HG02970 (cell line): ENCODE measurements around the gene UCK1.
"Not testable (repeated sequence)": the region's sequence is repeated elsewhere in the genome, so short reads cannot be mapped to it uniquely, and the experiment has no call there.

Source experiments
- ATAC-seq: cut with Tn5 transposase; IDR thresholded peaks from one replicate; pipeline ENCODE4 v1.9.1; 2021; ENCODE audit warnings: mild to moderate bottlenecking, moderate library complexity, moderate number of reproducible peaks; ENCODE audit not compliant: unreplicated experiment, low FRiP score

The UCK1 gene

GRCh38 chr9:131524665-131525315 is 6.3 kb downstream of the UCK1 start:
- ATAC-seq: no peak

GRCh38 chr9:131523451-131524435 is 7.3 kb downstream of the UCK1 start:
- ATAC-seq: no peak

GRCh38 chr9:131523086-131523388 is 8.0 kb downstream of the UCK1 start:
- ATAC-seq: no peak

- ATAC-seq: no peak
Observed at GRCh38 chr9:131522257-131523085, 8.6 kb downstream of the UCK1 start.

GRCh38 chr9:131521822-131522221 is 9.2 kb downstream of the UCK1 start:
- no peak for ATAC-seq

GRCh38 chr9:131521203-131521602 is 9.9 kb downstream of the UCK1 start:
- ATAC-seq: no peak

- no peak for ATAC-seq
Observed at GRCh38 chr9:131520503-131520902, 10.6 kb downstream of the UCK1 start.

- no peak for ATAC-seq
Observed at GRCh38 chr9:131518553-131518952, 12.5 kb downstream of the UCK1 start.

GRCh38 chr9:131517761-131518190 is 13.3 kb downstream of the UCK1 start:
- no peak for ATAC-seq

GRCh38 chr9:131516930-131517329 is 14.1 kb downstream of the UCK1 start:
- ATAC-seq: no peak

GRCh38 chr9:131516100-131516499 is 15.0 kb downstream of the UCK1 start:
- no peak for ATAC-seq

GRCh38 chr9:131515559-131516031 is 15.5 kb downstream of the UCK1 start:
- not testable (repeated sequence) for ATAC-seq

GRCh38 chr9:131513177-131513576 is 17.9 kb downstream of the UCK1 start:
- ATAC-seq: no peak

- no peak for ATAC-seq
Observed at GRCh38 chr9:131511880-131512279, 19.2 kb downstream of the UCK1 start.

- ATAC-seq: no peak
Observed at GRCh38 chr9:131511416-131511815, 19.6 kb downstream of the UCK1 start.

GRCh38 chr9:131505012-131505411 is 26.1 kb downstream of the UCK1 start:
- ATAC-seq: no peak

- no peak for ATAC-seq
Observed at GRCh38 chr9:131503626-131504465, 27.2 kb downstream of the UCK1 start.

GRCh38 chr9:131502781-131503625 is 28.1 kb downstream of the UCK1 start, which contains the start of gene POMT1:
Gene POMT1 (plus strand): TSS chr9:131502918. CDS start chr9:131504219, 1,301 bp downstream.
- peak; percentile 83 for ATAC-seq
